Mucosa of rectum (tissue), 2 donors: ENCODE measurements around the gene GPAT2.
A peak's percentile ranks its signal among the peaks of the same experiment; 100 is the strongest.
"Not testable (repeated sequence)": the region's sequence is repeated elsewhere in the genome, so short reads cannot be mapped to it uniquely, and the experiment has no call there.

Source experiments
- H3K27ac ChIP-seq, 2 donors: one replicate each; pipeline ENCODE4 v1.7.0; 2013; ENCODE audit warnings: inconsistent platforms in 2 of 2, low read depth in 2 of 2, low read length in 2 of 2
- H3K27me3 ChIP-seq, 2 donors: one replicate each; pipeline ENCODE4 v1.7.0; 2013; ENCODE audit warnings: low read length in 2 of 2; ENCODE audit not compliant: control insufficient read depth in 2 of 2, insufficient read depth in 2 of 2
- H3K36me3 ChIP-seq, 2 donors: one replicate each; pipeline ENCODE4 v1.7.0; 2013; ENCODE audit warnings: low read length in 2 of 2; ENCODE audit not compliant: control insufficient read depth in 2 of 2, insufficient read depth in 2 of 2
- H3K4me1 ChIP-seq, 2 donors: one replicate each; pipeline ENCODE4 v1.7.0; 2013; ENCODE audit warnings: low read length in 2 of 2, mild to moderate bottlenecking in 1 of 2; ENCODE audit not compliant: control insufficient read depth in 2 of 2, insufficient read depth in 2 of 2
- H3K4me3 ChIP-seq, 2 donors: one replicate each; pipeline ENCODE4 v1.7.0; 2013; ENCODE audit warnings: low read length in 2 of 2
- H3K9ac ChIP-seq, 2 donors: one replicate each; pipeline ENCODE4 v1.7.0; 2013; ENCODE audit warnings: low read length in 2 of 2, low read depth in 1 of 2, mild to moderate bottlenecking in 1 of 2
- H3K9me3 ChIP-seq, 2 donors: one replicate each; pipeline ENCODE4 v1.7.0; 2013; ENCODE audit warnings: low read length in 2 of 2; ENCODE audit not compliant: control insufficient read depth in 2 of 2
- donor health status: healthy.
- donor health status: Normal muscosa, but diverticular disease.

GPAT2 gene

GRCh38 chr2:96009833-96010232, 24.9 kb downstream of the GPAT2 start:
- H3K36me3 ChIP-seq, H3K4me1 ChIP-seq, H3K27ac ChIP-seq, H3K9me3 ChIP-seq, H3K27me3 ChIP-seq: not testable (repeated sequence)
- Histone ChIP-seq H3K4me3 (peak overlapping the region; percentile 53 to 57), H3K9ac (peak overlapping the region; percentile 38 to 66)

GRCh38 chr2:96008051-96008450, 26.7 kb downstream of the GPAT2 start:
- H3K9ac ChIP-seq, H3K4me3 ChIP-seq, H3K9me3 ChIP-seq, H3K36me3 ChIP-seq, H3K27ac ChIP-seq, H3K27me3 ChIP-seq, H3K4me1 ChIP-seq: not testable (repeated sequence)

GRCh38 chr2:96006248-96006647, 28.5 kb downstream of the GPAT2 start:
- not testable (repeated sequence) for H3K36me3 ChIP-seq, H3K9ac ChIP-seq, H3K9me3 ChIP-seq, H3K27ac ChIP-seq, H3K4me3 ChIP-seq, H3K4me1 ChIP-seq, H3K27me3 ChIP-seq

GRCh38 chr2:95992520-95993272, 42.0 kb downstream of the GPAT2 start:
- Histone ChIP-seq H3K27ac (peak overlapping the region; percentile 83 to 90), H3K9ac (peak overlapping the region; percentile 82 to 84), H3K4me3 (peak overlapping the region; percentile 68 to 78)
- H3K9me3 ChIP-seq, H3K4me1 ChIP-seq, H3K36me3 ChIP-seq, H3K27me3 ChIP-seq: not testable (repeated sequence)

- H3K4me1 ChIP-seq, H3K9me3 ChIP-seq, H3K36me3 ChIP-seq, H3K27me3 ChIP-seq: not testable (repeated sequence)
- H3K9ac ChIP-seq = peak overlapping the region in 1 of 2 donors; percentile 82
- peak overlapping the region; percentile 68 to 78 for H3K4me3 ChIP-seq
- H3K27ac ChIP-seq = peak overlapping the region; percentile 83 to 90
These were observed 42.6 kb downstream of the GPAT2 start for GRCh38 chr2:95992102-95992501.

GRCh38 chr2:95991351-95992094, 43.2 kb downstream of the GPAT2 start, which contains the start of gene ANKRD36C:
Gene ANKRD36C, minus strand, starts transcription at chr2:95991824. Its CDS starts 116 bp downstream, at chr2:95991708.
- H3K27me3 ChIP-seq = not testable (repeated sequence)

GRCh38 chr2:95990884-95991283, 43.8 kb downstream of the GPAT2 start:
- H3K4me1 ChIP-seq, H3K27ac ChIP-seq, H3K27me3 ChIP-seq, H3K9ac ChIP-seq, H3K36me3 ChIP-seq, H3K9me3 ChIP-seq: not testable (repeated sequence)
- peak overlapping the region; percentile 39 to 41 for H3K4me3 ChIP-seq

More at GRCh38 chr2:95991351-95992094, 43.2 kb downstream of the GPAT2 start, which contains the start of gene ANKRD36C:
- H3K9ac ChIP-seq = peak within 1 kb of the TSS; percentile 89 to 90
- H3K9me3 ChIP-seq, H3K4me1 ChIP-seq, H3K36me3 ChIP-seq: not testable (repeated sequence)
- peak within 1 kb of the TSS; percentile 91 to 95 for H3K27ac ChIP-seq
- peak within 1 kb of the TSS; percentile 88 to 92 for H3K4me3 ChIP-seq
